ENCODE data around the gene FARP1. TPM values are rescaled to one million over a fixed set of nuclear protein-coding genes. Genes with fewer than 3 reads are reported as not detected.

Gene FARP1
- total RNA-seq, 1 donor from 2014 or later: 357 TPM

- Mint-ChIP-seq H3K27me3 (ENCODE audit: unreplicated experiment) (no peaks in the 10 kb centered on the region), H3K4me3 (ENCODE audit: unreplicated experiment) (no peak overlapping the region), H3K27ac (ENCODE audit: unreplicated experiment) (peak overlapping the region; percentile 96), H3K4me1 (ENCODE audit: unreplicated experiment) (peaks cover 81% of the 10 kb centered on the region), H3K9me3 (ENCODE audit: unreplicated experiment) (no peaks in the 10 kb centered on the region), H3K36me3 (ENCODE audit: unreplicated experiment) (peaks cover 6% of the 10 kb centered on the region)
- DNase-seq (ENCODE audit: extremely low spot score, unreplicated experiment): no peak
- TF ChIP-seq, protein P1, sequence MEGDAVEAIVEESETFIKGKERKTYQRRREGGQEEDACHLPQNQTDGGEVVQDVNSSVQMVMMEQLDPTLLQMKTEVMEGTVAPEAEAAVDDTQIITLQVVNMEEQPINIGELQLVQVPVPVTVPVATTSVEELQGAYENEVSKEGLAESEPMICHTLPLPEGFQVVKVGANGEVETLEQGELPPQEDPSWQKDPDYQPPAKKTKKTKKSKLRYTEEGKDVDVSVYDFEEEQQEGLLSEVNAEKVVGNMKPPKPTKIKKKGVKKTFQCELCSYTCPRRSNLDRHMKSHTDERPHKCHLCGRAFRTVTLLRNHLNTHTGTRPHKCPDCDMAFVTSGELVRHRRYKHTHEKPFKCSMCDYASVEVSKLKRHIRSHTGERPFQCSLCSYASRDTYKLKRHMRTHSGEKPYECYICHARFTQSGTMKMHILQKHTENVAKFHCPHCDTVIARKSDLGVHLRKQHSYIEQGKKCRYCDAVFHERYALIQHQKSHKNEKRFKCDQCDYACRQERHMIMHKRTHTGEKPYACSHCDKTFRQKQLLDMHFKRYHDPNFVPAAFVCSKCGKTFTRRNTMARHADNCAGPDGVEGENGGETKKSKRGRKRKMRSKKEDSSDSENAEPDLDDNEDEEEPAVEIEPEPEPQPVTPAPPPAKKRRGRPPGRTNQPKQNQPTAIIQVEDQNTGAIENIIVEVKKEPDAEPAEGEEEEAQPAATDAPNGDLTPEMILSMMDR (IDR thresholded peaks at IDR 0.05): no peak
These were observed 129.7 kb downstream of the FARP1 start for GRCh38 chr13:98272549-98272948.

DNA sequence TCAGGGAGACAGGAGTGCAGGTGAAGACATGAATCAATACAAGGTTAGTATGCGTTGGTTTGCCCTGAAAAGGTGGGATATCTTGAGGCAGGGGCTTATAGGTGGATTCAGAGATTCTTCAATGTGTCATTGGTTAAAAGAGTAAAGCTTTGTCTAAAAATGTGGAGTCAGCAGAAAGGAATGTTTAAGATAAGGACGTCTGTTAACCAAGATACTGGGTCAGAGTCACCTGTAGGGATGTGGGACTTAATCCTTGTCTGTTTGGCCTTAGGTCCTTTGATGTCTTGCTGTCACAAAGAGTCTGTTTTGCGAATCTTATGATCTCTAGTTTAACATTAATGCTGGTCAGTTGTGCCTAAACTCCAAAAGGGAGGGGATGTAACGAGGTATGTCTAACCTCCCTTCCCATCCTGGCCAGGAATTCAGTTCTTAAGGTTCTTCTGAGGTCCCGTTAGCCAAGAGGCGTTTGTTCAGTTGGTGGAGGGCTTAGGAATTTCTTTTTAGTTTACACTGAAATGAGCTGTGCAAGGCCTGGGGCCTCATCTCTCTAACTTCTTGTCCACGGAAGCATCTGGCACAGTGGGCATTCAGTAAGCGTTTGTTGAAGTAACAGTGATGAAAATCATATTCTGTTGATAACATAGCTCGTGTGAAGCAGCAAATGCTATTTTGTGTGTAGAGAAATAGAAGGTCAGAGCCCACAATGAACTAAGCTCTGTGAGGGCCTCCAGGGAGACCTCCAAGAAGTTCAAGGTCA lies 130.4 kb downstream of the FARP1 start:
- H3K4me3 Mint-ChIP-seq (ENCODE audit: unreplicated experiment): no peak overlapping the region
- DNase-seq (ENCODE audit: extremely low spot score, unreplicated experiment): no peak
- TF ChIP-seq, protein P1 (IDR thresholded peaks at IDR 0.05): no peak
- peaks cover 6% of the 10 kb centered on the region for H3K36me3 Mint-ChIP-seq (ENCODE audit: unreplicated experiment)
- H3K9me3 Mint-ChIP-seq (ENCODE audit: unreplicated experiment): no peaks in the 10 kb centered on the region
- H3K4me1 Mint-ChIP-seq (ENCODE audit: unreplicated experiment): peaks cover 78% of the 10 kb centered on the region
- peak overlapping the region; percentile 96 for H3K27ac Mint-ChIP-seq (ENCODE audit: unreplicated experiment)
- H3K27me3 Mint-ChIP-seq (ENCODE audit: unreplicated experiment): no peaks in the 10 kb centered on the region

DNA sequence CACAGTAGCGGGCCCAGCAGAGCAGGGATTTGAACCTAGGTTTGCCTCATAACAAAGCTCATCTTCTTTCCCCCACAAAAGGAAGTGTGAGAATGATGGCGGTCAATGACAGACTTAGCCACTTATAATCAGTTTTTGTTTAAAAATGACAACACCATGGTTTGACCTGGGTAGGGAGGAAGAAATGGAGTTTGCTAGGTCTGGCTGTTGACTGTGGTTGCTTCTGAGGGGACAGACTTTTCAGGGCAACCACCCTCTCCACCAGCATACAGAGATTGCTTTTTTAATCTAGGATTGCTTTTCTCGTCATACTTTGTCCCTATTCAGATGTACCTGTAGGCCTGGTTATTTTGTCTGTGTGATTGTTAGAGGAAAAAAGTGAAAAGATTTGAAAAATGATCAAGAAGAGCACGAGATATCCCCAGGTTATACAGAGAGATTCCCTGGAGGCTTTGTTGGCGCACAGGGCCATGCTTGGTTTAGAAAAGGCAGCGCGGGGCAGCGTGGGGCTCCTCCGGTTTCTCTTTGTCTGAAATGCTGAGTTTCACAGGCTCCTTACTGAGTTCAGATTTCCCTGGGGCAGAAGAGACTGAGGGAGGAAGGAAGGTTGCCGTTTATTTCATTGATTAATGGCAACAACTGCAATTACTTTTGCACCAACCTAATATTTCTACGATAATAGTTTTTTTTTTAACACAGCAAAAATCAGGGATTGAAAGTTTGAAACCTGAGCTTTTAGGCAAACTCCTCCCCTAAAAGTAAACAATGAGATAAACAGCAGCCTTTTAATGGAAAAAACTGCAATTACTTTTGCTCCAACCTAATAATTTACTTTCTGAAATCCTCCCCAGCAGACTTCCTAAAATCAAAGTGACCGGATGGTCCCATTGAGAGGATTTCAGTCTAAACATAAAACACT lies 131.2 kb downstream of the FARP1 start:
- Mint-ChIP-seq H3K27ac (ENCODE audit: unreplicated experiment) (peak overlapping the region; percentile 96), H3K36me3 (ENCODE audit: unreplicated experiment) (peaks cover 6% of the 10 kb centered on the region), H3K4me3 (ENCODE audit: unreplicated experiment) (peak overlapping the region; percentile 57), H3K4me1 (ENCODE audit: unreplicated experiment) (peaks cover 75% of the 10 kb centered on the region), H3K27me3 (ENCODE audit: unreplicated experiment) (no peaks in the 10 kb centered on the region), H3K9me3 (ENCODE audit: unreplicated experiment) (no peaks in the 10 kb centered on the region)
- DNase-seq (ENCODE audit: extremely low spot score, unreplicated experiment): no peak
- TF ChIP-seq, protein P1 (IDR thresholded peaks at IDR 0.05): no peak

DNA sequence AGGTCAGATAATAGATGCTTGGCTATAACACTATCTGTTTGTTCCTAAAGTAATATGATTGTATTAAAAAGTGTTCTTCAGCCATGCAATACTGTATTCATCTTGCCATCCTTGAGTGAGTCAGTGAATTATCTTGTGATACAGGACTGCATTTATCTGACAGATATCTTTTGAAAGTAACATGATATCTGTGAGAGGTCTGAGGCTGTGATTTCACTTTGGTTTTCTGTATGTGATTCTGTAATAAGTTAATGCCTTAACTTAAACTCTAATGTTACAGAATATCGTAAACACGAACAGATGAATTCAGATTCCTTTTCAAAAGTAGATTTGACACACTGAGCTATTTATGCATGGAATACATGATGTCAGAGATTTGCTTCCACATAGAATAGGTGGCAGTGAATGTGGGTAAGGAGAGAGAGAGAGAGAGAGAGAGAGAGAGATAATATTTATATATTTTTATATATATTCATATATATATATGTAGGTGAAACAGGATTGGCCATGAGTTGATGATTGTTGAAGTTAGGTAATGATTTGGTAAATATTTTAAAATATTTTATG lies 132.1 kb downstream of the FARP1 start:
- Mint-ChIP-seq H3K4me3 (ENCODE audit: unreplicated experiment) (peak overlapping the region; percentile 41), H3K4me1 (ENCODE audit: unreplicated experiment) (peaks cover 72% of the 10 kb centered on the region), H3K36me3 (ENCODE audit: unreplicated experiment) (peaks cover 6% of the 10 kb centered on the region), H3K27me3 (ENCODE audit: unreplicated experiment) (no peaks in the 10 kb centered on the region), H3K9me3 (ENCODE audit: unreplicated experiment) (no peaks in the 10 kb centered on the region), H3K27ac (ENCODE audit: unreplicated experiment) (peak overlapping the region; percentile 96)
- DNase-seq (ENCODE audit: extremely low spot score, unreplicated experiment): no peak
- TF ChIP-seq, protein P1 (IDR thresholded peaks at IDR 0.05): no peak
